Endothelial cell of umbilical vein (primary cell): ENCODE results near the gene UBA52. TPM values are rescaled to one million over a fixed set of nuclear protein-coding genes. Genes with fewer than 3 reads are reported as not detected.

Source experiments
- BruUV-seq: library from RNA; stranded (reverse); fragments of 400-500 nt; replicated peaks from 2 replicates; lab custom pipeline; 2021; lab: Mats Ljungman, UMichigan
- CTCF ChIA-PET: fragments of 300-600, 350-600 bp; sonication (Branson Sonifier 250); formaldehyde crosslinking; loops from one replicate; lab custom pipeline; 2021; ENCODE audit warnings: antibody characterized with exemption, inconsistent platforms; lab: Charles Lee
- POLR2A ChIA-PET: fragments of 300-600, 350-600 bp; sonication (Branson Sonifier 250); formaldehyde crosslinking; loops from one replicate; lab custom pipeline; 2021; ENCODE audit warnings: antibody characterized with exemption, inconsistent platforms; lab: Charles Lee
- DNase-seq: peaks from one replicate; pipeline ENCODE4 v3.0.0-alpha.2; 2011; ENCODE audit warnings: low read depth, low spot score
- FAIRE-seq: peaks from 2 replicates; lab custom pipeline; 2011; peaks lifted over from hg19 to GRCh38; lab: Jason Lieb, UNC
- H2AFZ ChIP-seq: 2 replicates; pipeline ENCODE4 v1.6.0; 2012; ENCODE audit warnings: low read depth, low read length, control low read depth, inconsistent platforms
- H3K27ac ChIP-seq: 2 replicates; pipeline ENCODE4 v1.5.1; 2011; ENCODE audit warnings: low read depth, mild to moderate bottlenecking, control low read depth, low read length, moderate library complexity; ENCODE audit not compliant: insufficient read depth
- H3K27me3 ChIP-seq, 2 experiments: 2 replicates each; pipeline versions ENCODE4 v1.6.0 to v1.6.1; 2011; ENCODE audit warnings: low read length in 2 of 2, mixed read lengths in 1 of 2; ENCODE audit not compliant: control insufficient read depth in 2 of 2, insufficient read depth in 2 of 2
- H3K36me3 ChIP-seq, 2 experiments: 2 replicates in 1 of 2; 3 replicates in 1 of 2; pipeline ENCODE4 v1.5.1; 2011; ENCODE audit warnings: low read length in 2 of 2, mild to moderate bottlenecking in 1 of 2, moderate library complexity in 1 of 2; ENCODE audit not compliant: control insufficient read depth in 2 of 2, insufficient read depth in 2 of 2; ENCODE audit errors: extremely low read depth in 1 of 2
- H3K4me1 ChIP-seq: 3 replicates; pipeline ENCODE4 v1.5.1; 2011; ENCODE audit warnings: mild to moderate bottlenecking, low read length; ENCODE audit not compliant: control insufficient read depth, insufficient read depth; ENCODE audit errors: extremely low read depth
- H3K4me2 ChIP-seq: 2 replicates; pipeline ENCODE4 v1.6.1; 2011; ENCODE audit warnings: low read length, control low read depth, mixed read lengths; ENCODE audit not compliant: insufficient read depth
- H3K4me3 ChIP-seq, 3 experiments: fragments of 200-600 bp in 1 of 3; sonication (generic), shearing (Covaris generic) in 1 of 3; replicated peaks in 1 of 3; 2 replicates each; pipeline ENCODE4 v1.5.1; 2011 to 2016; ENCODE audit warnings: control low read depth in 3 of 3, low read length in 3 of 3, mild to moderate bottlenecking in 2 of 3, inconsistent platforms in 1 of 3, low read depth in 1 of 3, moderate library complexity in 1 of 3; ENCODE audit not compliant: insufficient read depth in 1 of 3
- H3K79me2 ChIP-seq: 2 replicates; pipeline ENCODE4 v1.6.0; 2012; ENCODE audit warnings: low read length, inconsistent platforms; ENCODE audit not compliant: control insufficient read depth, insufficient read depth
- H3K9ac ChIP-seq: replicated peaks from 2 replicates; pipeline ENCODE3; 2011; ENCODE audit warnings: low read length, control low read depth; ENCODE audit not compliant: insufficient read depth; ENCODE audit errors: extremely low read depth
- H3K9me1 ChIP-seq: replicated peaks from 3 replicates; pipeline ENCODE4 v1.6.0; 2011; ENCODE audit warnings: mild to moderate bottlenecking, low read length; ENCODE audit not compliant: control insufficient read depth, insufficient read depth; ENCODE audit errors: extremely low read depth
- H3K9me3 ChIP-seq: replicated peaks from 2 replicates; pipeline ENCODE4 v1.5.1; 2012; ENCODE audit warnings: low read length, inconsistent platforms; ENCODE audit not compliant: control insufficient read depth, insufficient read depth
- H4K20me1 ChIP-seq: replicated peaks from 2 replicates; pipeline ENCODE3; 2011; ENCODE audit warnings: mild to moderate bottlenecking, low read length; ENCODE audit not compliant: control insufficient read depth, insufficient read depth; ENCODE audit errors: extremely low read depth
- EZH2 ChIP-seq: IDR thresholded peaks from 2 replicates; pipeline ENCODE4 v1.6.1; 2012; ENCODE audit warnings: borderline replicate concordance, low read depth, mild to moderate bottlenecking, moderate library complexity, low read length, inconsistent platforms; ENCODE audit not compliant: severe bottlenecking
- FOS ChIP-seq: IDR thresholded peaks from 2 replicates; pipeline ENCODE4 v1.6.1; 2011; ENCODE audit warnings: mild to moderate bottlenecking, low read length, moderate library complexity, borderline replicate concordance; ENCODE audit not compliant: insufficient read depth
- GATA2 ChIP-seq: IDR thresholded peaks from 2 replicates; pipeline ENCODE4 v1.7.0; 2011; ENCODE audit warnings: low read depth, mild to moderate bottlenecking, moderate library complexity, mixed read lengths, low read length; ENCODE audit not compliant: insufficient read length, insufficient read depth
- JUN ChIP-seq: IDR thresholded peaks from 2 replicates; pipeline ENCODE4 v1.6.1; 2011; ENCODE audit warnings: borderline replicate concordance, low read depth; ENCODE audit not compliant: insufficient read length, insufficient read depth
- MYC ChIP-seq: IDR thresholded peaks from one replicate; pipeline ENCODE4 v1.6.1; 2011; ENCODE audit warnings: mild to moderate bottlenecking, low read depth, low read length
- POLR2A ChIP-seq: IDR thresholded peaks from 2 replicates; pipeline ENCODE4 v1.6.1; 2012; ENCODE audit warnings: low read depth, mild to moderate bottlenecking, control low read depth, low read length
- POLR2AphosphoS5 ChIP-seq: IDR thresholded peaks from 2 replicates; pipeline ENCODE4 v1.6.1; 2012; ENCODE audit warnings: low read depth, mild to moderate bottlenecking, control low read depth, low read length, moderate library complexity; ENCODE audit not compliant: insufficient read depth
- dilution Hi-C: fragments of 300-500 bp; cut with MboI; formaldehyde crosslinking; loops from one replicate; pipeline ENCODE4 v1.15.0; 2019; ENCODE audit warnings: low sequenced_read_pairs; ENCODE audit not compliant: extremely low pct_ligation_motif_present
- intact Hi-C: fragments of 100-400 bp; cut with micrococcal nuclease; formaldehyde crosslinking; loops from one replicate; pipeline ENCODE4 v1.10.0; 2022
- polyA plus RNA-seq, 4 experiments: library from polyadenylated mRNA; depleted of rRNA in 3 of 4; stranded (reverse) in 3 of 4; unstranded in 1 of 4; fragments of >200 nt; gene quantifications; 2 replicates each; pipeline versions ENCODE4 v1.2.1 to v1.2.3, GENCODE V29; 2011 to 2012; ENCODE audit warnings: missing spikeins in 1 of 4
- total RNA-seq: library from RNA; stranded (reverse); gene quantifications from 2 replicates; pipeline ENCODE4 v1.2.3, GENCODE V29; 2021
- TF ChIP-seq, protein P1 (sequence below), 2 donors: IDR thresholded peaks; 1 replicate in 1 of 2; 2 replicates in 1 of 2; pipeline ENCODE4 v1.5.1; 2011; ENCODE audit warnings: low read length in 2 of 2, mild to moderate bottlenecking in 2 of 2, moderate library complexity in 2 of 2, control low read depth in 1 of 2, inconsistent platforms in 1 of 2, low read depth in 1 of 2; ENCODE audit not compliant: insufficient read depth in 1 of 2; ENCODE audit errors: extremely low read depth in 1 of 2
- TF ChIP-seq, protein P2 (sequence below): IDR thresholded peaks from 2 replicates; pipeline ENCODE4 v1.6.1; 2011; ENCODE audit not compliant: insufficient read depth, insufficient read length

Gene UBA52
- total and polyA plus RNA-seq, 2 donors (not counting 3 experiments of a cell fraction or from before 2014, with no cell fraction given), result 1,221 to 3,506 TPM

DNA sequence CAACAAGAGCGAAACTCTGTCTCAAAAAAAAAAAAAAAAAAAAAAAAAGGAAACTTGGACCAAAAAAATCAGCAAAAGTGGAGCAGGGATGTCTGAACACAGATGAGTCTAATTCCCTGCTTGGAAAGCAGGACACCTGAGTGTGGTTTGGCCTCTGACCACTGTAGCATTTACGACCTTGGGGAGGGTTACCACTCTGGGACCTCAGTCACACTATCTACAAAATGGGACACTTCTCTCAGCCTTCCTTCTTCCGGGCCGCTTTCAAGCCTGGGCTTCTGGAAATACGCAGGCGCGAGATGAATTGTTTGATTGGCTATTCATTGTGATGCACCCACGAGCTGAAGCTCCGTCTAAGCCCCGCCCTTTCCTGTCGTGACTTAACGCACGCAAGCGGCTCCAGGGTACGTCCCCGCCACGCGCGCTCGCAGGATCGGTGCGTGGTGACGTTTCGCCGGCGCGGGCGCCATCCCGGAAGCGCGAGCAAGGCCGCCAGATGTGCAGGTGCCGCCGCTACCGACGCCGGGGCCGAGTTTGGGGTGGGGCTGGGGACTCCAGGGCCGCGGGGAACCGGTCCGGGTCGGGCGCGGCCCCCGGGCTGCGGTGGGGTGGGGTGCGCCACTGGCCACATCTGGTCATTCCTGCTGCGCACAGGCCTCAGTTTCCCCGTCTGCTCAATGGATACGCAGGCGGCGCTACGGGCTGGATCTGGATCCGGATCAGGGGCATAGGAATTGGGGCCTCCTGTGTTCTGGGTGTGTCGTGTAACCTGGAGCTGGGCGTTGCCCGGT, 14.1 kb upstream of the UBA52 start, which contains the start of gene KXD1:
TSS of gene KXD1 (plus strand) at position 460 of the 791 bp plus-strand sequence. CDS start 4,187 bp downstream, outside the sequence.
- FAIRE-seq, result peak; percentile 98
- POLR2A ChIA-PET, result interaction anchor here (0.6 to 1.8 kb wide), 5 partner anchors 14 to 306 kb away, joined by 3 to 9 read pairs (median 4); partner anchors contain the start of genes ELL and UBA52
- intact Hi-C loops, result loop anchor here (1.0 kb wide), 2 partner anchors 14 to 35 kb away; partner anchors contain the start of genes ELL and UBA52

DNA sequence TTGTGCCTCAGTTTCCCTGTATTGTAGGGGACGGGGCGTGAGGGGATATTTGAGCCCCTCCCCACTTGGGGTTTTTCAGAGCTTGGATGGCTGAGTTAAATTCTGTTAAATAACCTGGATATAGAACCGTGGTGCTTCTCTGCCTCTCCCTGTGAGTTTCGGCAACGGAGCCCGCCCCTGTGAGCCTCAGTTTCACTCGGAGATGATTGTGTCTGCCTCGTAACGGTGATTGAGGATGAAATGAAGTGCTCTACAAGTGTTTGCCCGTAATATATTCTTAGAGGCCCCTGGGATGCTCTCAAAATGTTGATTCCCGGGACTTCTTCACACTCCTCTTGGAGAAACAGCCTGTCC, 13.5 kb upstream of the UBA52 start:
- no peak for FAIRE-seq
- dilution Hi-C loops (no loop called here), intact Hi-C loops (no loop called here)
- Histone ChIP-seq H3K27me3 (no peaks in the 10 kb centered on the region), H3K36me3 (no peaks in the 10 kb centered on the region), H4K20me1 (no peaks in the 10 kb centered on the region), H3K4me1 (peaks cover 30% of the 10 kb centered on the region), H3K9ac (peak overlapping the region; percentile 89), H3K4me2 (peak overlapping the region; percentile 91), H3K79me2 (peaks cover 28% of the 10 kb centered on the region), H2AFZ (no peak overlapping the region), H3K27ac (peak overlapping the region; percentile 84), H3K9me1 (no peaks in the 10 kb centered on the region), H3K9me3 (no peaks in the 10 kb centered on the region), H3K4me3 (peak overlapping the region; percentile 56 to 90 (median 81))
- CTCF ChIA-PET, result interaction anchor here (0.6 to 2.0 kb wide), 10 partner anchors 13 to 114 kb away, joined by 3 to 12 read pairs (median 5); partner anchors contain the start of genes ELL, FKBP8 and UBA52
- DNase-seq, result no peak
- POLR2A ChIA-PET, result interaction anchor here (0.6 to 1.8 kb wide), 3 partner anchors 13 to 36 kb away, joined by 3 to 9 read pairs (median 8); partner anchors contain the start of genes ELL and UBA52
- TSS peak; percentile 50 for BruUV-seq
- TF ChIP-seq MYC (no peak), JUN (no peak), POLR2A (no peak), EZH2 (no peak), POLR2AphosphoS5 (no peak), FOS (no peak), GATA2 (no peak)
- TF ChIP-seq, protein P1, sequence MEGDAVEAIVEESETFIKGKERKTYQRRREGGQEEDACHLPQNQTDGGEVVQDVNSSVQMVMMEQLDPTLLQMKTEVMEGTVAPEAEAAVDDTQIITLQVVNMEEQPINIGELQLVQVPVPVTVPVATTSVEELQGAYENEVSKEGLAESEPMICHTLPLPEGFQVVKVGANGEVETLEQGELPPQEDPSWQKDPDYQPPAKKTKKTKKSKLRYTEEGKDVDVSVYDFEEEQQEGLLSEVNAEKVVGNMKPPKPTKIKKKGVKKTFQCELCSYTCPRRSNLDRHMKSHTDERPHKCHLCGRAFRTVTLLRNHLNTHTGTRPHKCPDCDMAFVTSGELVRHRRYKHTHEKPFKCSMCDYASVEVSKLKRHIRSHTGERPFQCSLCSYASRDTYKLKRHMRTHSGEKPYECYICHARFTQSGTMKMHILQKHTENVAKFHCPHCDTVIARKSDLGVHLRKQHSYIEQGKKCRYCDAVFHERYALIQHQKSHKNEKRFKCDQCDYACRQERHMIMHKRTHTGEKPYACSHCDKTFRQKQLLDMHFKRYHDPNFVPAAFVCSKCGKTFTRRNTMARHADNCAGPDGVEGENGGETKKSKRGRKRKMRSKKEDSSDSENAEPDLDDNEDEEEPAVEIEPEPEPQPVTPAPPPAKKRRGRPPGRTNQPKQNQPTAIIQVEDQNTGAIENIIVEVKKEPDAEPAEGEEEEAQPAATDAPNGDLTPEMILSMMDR (IDR thresholded peaks at IDR 0.05; ENCODE audit: extremely low read depth in 1 of 2, insufficient read depth in 1 of 2, low read depth in 1 of 2, low read length in 2 of 2), result no peak
- TF ChIP-seq, protein P2, sequence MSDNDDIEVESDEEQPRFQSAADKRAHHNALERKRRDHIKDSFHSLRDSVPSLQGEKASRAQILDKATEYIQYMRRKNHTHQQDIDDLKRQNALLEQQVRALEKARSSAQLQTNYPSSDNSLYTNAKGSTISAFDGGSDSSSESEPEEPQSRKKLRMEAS, result no peak

More for the DNA sequence above, 14.1 kb upstream of the UBA52 start, which contains the start of gene KXD1:
- Histone ChIP-seq H3K27ac (peak within 1 kb of the TSS; percentile 84), H3K9me3 (no peaks in the 10 kb centered on the region), H3K9ac (peak within 1 kb of the TSS; percentile 89), H3K4me1 (peaks cover 28% of the 10 kb centered on the region), H3K4me2 (peak within 1 kb of the TSS; percentile 91), H3K27me3 (no peaks in the 10 kb centered on the region), H2AFZ (peak within 1 kb of the TSS; percentile 30), H3K36me3 (no peaks in the 10 kb centered on the region), H3K79me2 (peaks cover 27% of the 10 kb centered on the region), H3K4me3 (peak within 1 kb of the TSS; percentile 56 to 90 (median 81)), H4K20me1 (no peaks in the 10 kb centered on the region), H3K9me1 (no peaks in the 10 kb centered on the region)
- CTCF ChIA-PET, result interaction anchor here (0.9 to 2.0 kb wide), 9 partner anchors 14 to 115 kb away, joined by 3 to 12 read pairs (median 7); partner anchors contain the start of genes ELL, FKBP8 and UBA52
- DNase-seq, result peak; percentile 98
- TF ChIP-seq EZH2, result no peak
- TF ChIP-seq FOS, result no peak
- TF ChIP-seq POLR2A, result peak; percentile 66
- TF ChIP-seq POLR2AphosphoS5, result peak; percentile 91
- dilution Hi-C loops, result no loop called here
- no TSS peak for BruUV-seq
